IPS-NIHi7 (cell line): ENCODE results near the gene DUSP28.
"Not testable (repeated sequence)": the region's sequence is repeated elsewhere in the genome, so short reads cannot be mapped to it uniquely, and the experiment has no call there.

Experiments
- DNase-seq: peaks from one replicate; pipeline ENCODE4 v3.0.0; 2012; ENCODE audit warnings: mixed read lengths; ENCODE audit errors: extremely low spot score

The DUSP28 gene

GRCh38 chr2:240560480-240561324, 545 bp downstream of the DUSP28 start:
- peak; percentile 92 for DNase-seq

GRCh38 chr2:240561325-240561971, 1.3 kb downstream of the DUSP28 start:
- no peak for DNase-seq

- DNase-seq: not testable (repeated sequence)
Observed at GRCh38 chr2:240563231-240563630, 3.1 kb downstream of the DUSP28 start.

- no peak for DNase-seq
Observed at GRCh38 chr2:240563951-240564560, 3.9 kb downstream of the DUSP28 start.

GRCh38 chr2:240564561-240565332, 4.6 kb downstream of the DUSP28 start:
- no peak for DNase-seq

- no peak for DNase-seq
Observed at GRCh38 chr2:240565333-240566202, 5.4 kb downstream of the DUSP28 start.

GRCh38 chr2:240566203-240567136, 6.3 kb downstream of the DUSP28 start:
- DNase-seq: peak; percentile 78

GRCh38 chr2:240567137-240567871, 7.1 kb downstream of the DUSP28 start:
- DNase-seq: no peak

- peak; percentile 55 for DNase-seq
Observed at GRCh38 chr2:240567872-240568677, 7.9 kb downstream of the DUSP28 start, which contains the start of gene RNPEPL1. RNPEPL1 (plus strand) TSS chr2:240568484; CDS start chr2:240568587, 103 bp downstream.

- DNase-seq: peak; percentile 34
Observed at GRCh38 chr2:240568678-240569522, 8.7 kb downstream of the DUSP28 start.

- DNase-seq: no peak
Observed at GRCh38 chr2:240569523-240569997, 9.4 kb downstream of the DUSP28 start.

- no peak for DNase-seq
Observed at GRCh38 chr2:240569998-240570530, 9.9 kb downstream of the DUSP28 start.

GRCh38 chr2:240570531-240571313, 10.6 kb downstream of the DUSP28 start:
- no peak for DNase-seq

GRCh38 chr2:240571314-240571973, 11.3 kb downstream of the DUSP28 start:
- no peak for DNase-seq
